Measurements from ENCODE around the gene PAK1IP1.
A peak's percentile ranks its signal among the peaks of the same experiment; 100 is the strongest.

PAK1IP1 gene

DNA sequence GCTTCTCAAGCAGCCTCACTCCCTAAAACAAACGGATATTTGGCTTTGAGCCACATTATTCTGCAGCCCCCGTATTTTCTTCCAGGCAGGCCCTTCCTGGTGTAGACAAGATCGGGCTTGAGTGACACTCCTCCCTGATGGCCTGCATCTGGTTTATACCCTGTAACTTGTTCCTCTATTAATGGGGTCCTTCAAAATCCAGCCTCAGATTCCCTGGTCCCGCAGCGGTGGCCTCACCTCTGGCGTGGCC lies 27.7 kb downstream of the PAK1IP1 start:
- TF ChIP-seq SIN3A (IDR thresholded peaks at IDR 0.05; ENCODE audit: borderline replicate concordance, insufficient read depth, low read length) (no peak), TAF1 (IDR thresholded peaks at IDR 0.05; ENCODE audit: borderline replicate concordance, insufficient read depth, low read length) (no peak), FOXP2 (optimal IDR thresholded peaks at IDR 0.05; ENCODE audit: borderline replicate concordance, extremely low read depth, extremely low read length, insufficient read depth) (no peak), POLR2AphosphoS5 (IDR thresholded peaks at IDR 0.05; ENCODE audit: low read depth, low read length) (no peak)
- TF ChIP-seq, protein P1, sequence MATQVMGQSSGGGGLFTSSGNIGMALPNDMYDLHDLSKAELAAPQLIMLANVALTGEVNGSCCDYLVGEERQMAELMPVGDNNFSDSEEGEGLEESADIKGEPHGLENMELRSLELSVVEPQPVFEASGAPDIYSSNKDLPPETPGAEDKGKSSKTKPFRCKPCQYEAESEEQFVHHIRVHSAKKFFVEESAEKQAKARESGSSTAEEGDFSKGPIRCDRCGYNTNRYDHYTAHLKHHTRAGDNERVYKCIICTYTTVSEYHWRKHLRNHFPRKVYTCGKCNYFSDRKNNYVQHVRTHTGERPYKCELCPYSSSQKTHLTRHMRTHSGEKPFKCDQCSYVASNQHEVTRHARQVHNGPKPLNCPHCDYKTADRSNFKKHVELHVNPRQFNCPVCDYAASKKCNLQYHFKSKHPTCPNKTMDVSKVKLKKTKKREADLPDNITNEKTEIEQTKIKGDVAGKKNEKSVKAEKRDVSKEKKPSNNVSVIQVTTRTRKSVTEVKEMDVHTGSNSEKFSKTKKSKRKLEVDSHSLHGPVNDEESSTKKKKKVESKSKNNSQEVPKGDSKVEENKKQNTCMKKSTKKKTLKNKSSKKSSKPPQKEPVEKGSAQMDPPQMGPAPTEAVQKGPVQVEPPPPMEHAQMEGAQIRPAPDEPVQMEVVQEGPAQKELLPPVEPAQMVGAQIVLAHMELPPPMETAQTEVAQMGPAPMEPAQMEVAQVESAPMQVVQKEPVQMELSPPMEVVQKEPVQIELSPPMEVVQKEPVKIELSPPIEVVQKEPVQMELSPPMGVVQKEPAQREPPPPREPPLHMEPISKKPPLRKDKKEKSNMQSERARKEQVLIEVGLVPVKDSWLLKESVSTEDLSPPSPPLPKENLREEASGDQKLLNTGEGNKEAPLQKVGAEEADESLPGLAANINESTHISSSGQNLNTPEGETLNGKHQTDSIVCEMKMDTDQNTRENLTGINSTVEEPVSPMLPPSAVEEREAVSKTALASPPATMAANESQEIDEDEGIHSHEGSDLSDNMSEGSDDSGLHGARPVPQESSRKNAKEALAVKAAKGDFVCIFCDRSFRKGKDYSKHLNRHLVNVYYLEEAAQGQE (IDR thresholded peaks at IDR 0.05; ENCODE audit: insufficient read depth in 1 of 2, low read depth in 2 of 2, low read length in 2 of 2): no peak

DNA sequence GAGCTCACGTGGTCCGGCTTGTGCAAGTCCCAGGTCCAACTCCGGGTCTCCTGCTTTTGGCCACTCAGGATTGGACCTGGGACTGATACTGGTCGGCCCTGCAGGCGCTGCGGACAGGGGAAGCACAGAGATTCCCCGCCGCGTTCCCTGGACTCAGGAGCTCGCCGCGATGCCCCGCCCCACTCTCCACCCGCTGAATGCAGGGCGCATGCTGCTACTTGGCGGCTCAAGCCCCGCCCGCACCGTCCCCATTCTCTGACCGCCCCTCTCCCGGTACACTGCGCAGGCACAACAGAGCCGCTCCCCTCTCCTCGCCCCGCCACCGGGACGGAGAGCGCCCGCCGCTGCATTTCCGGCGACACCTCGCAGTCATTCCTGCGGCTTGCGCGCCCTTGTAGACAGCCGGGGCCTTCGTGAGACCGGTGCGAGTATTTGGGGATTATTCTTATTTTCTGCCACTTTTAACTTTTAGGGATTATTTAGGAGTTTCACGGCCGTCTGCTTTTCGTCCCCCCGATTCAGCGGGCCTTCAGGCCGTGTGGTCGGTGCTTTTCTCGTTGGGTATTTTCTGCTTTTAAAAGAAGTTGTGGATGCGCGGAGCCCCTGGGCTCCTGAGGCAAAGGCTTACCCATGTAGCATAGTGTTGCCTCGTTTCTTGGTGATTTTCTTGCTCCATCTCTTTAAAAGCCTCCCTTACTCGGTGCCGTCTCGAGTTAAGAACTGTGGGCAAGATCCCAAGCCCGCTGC lies 28.2 kb downstream of the PAK1IP1 start, which contains the start of gene TMEM14C:
Gene TMEM14C, plus strand, starts transcription at position 251 of the 747 bp plus-strand sequence. CDS start 1,544 bp downstream, outside the sequence.
- TF ChIP-seq TAF1 (IDR thresholded peaks at IDR 0.05; ENCODE audit: borderline replicate concordance, insufficient read depth, low read length) (peak; percentile 86; the same call in 1 of the 2 replicates), POLR2AphosphoS5 (IDR thresholded peaks at IDR 0.05; ENCODE audit: low read depth, low read length) (peak; percentile 95), FOXP2 (optimal IDR thresholded peaks at IDR 0.05; ENCODE audit: borderline replicate concordance, extremely low read depth, extremely low read length, insufficient read depth) (peak; percentile 98), SIN3A (IDR thresholded peaks at IDR 0.05; ENCODE audit: borderline replicate concordance, insufficient read depth, low read length) (no peak; the same call in 1 of the 2 replicates)
- TF ChIP-seq, protein P1 (IDR thresholded peaks at IDR 0.05; ENCODE audit: insufficient read depth in 1 of 2, low read depth in 2 of 2, low read length in 2 of 2): peak; percentile 54 to 73; a peak in 2 of 4 replicates

DNA sequence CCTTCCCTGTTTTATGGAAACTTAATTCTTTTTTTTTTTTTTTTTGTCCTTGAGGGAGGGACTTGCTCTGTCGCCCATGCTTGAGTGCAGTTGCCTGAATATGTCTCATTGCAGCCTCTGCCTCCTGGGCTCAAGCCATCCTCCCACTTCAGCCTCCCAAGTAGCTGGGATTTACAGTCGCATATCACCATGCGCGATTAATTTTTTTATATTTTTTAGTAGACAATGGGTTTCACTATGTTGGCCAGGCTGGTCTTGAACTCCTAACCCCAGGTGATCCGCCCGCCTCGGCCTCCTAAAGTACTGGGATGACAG lies 28.8 kb downstream of the PAK1IP1 start:
- TF ChIP-seq TAF1 (IDR thresholded peaks at IDR 0.05; ENCODE audit: borderline replicate concordance, insufficient read depth, low read length) (no peak), POLR2AphosphoS5 (IDR thresholded peaks at IDR 0.05; ENCODE audit: low read depth, low read length) (no peak), SIN3A (IDR thresholded peaks at IDR 0.05; ENCODE audit: borderline replicate concordance, insufficient read depth, low read length) (no peak), FOXP2 (optimal IDR thresholded peaks at IDR 0.05; ENCODE audit: borderline replicate concordance, extremely low read depth, extremely low read length, insufficient read depth) (no peak)
- TF ChIP-seq, protein P1 (IDR thresholded peaks at IDR 0.05; ENCODE audit: insufficient read depth in 1 of 2, low read depth in 2 of 2, low read length in 2 of 2): no peak

DNA sequence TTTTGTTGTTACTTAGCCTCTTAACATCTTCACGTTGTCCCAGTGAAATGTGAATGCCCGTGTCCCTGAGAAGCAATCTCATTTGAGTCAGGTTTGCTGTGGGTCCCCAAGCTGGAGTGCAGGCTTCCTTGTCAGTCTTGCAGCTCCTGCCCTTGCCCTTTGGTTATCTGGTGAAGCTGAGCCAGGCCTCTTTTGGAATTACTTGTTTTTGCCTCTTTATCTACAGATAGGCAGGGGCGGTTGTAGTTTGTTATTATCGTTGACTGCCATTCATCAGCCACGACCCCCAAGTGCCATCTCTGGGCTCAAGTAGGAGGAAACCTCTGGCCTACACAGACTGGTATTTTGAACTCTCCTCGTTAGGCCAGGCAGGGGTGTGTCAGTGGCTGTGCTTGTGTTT lies 30.3 kb downstream of the PAK1IP1 start:
- TF ChIP-seq TAF1 (IDR thresholded peaks at IDR 0.05; ENCODE audit: borderline replicate concordance, insufficient read depth, low read length) (no peak), FOXP2 (optimal IDR thresholded peaks at IDR 0.05; ENCODE audit: borderline replicate concordance, extremely low read depth, extremely low read length, insufficient read depth) (no peak), SIN3A (IDR thresholded peaks at IDR 0.05; ENCODE audit: borderline replicate concordance, insufficient read depth, low read length) (no peak), POLR2AphosphoS5 (IDR thresholded peaks at IDR 0.05; ENCODE audit: low read depth, low read length) (no peak)
- TF ChIP-seq, protein P1 (IDR thresholded peaks at IDR 0.05; ENCODE audit: insufficient read depth in 1 of 2, low read depth in 2 of 2, low read length in 2 of 2): no peak

Measured in PFSK-1 (cell line).